H1 (cell line): ENCODE data around the gene SNX24. TPM values are rescaled to one million over a fixed set of nuclear protein-coding genes. Genes with fewer than 3 reads are reported as not detected.

Experiments used
- ATF2 ChIP-seq: IDR thresholded peaks from 2 replicates; pipeline ENCODE4 v1.6.1; 2012; ENCODE audit warnings: low read length, inconsistent platforms
- BACH1 ChIP-seq: IDR thresholded peaks from 2 replicates; pipeline ENCODE4 v1.6.1; 2012; ENCODE audit warnings: low read length, improper control_type of control experiment
- CTCF ChIP-seq, 3 experiments: IDR thresholded peaks; 1 replicate in 2 of 3; 2 replicates in 1 of 3; pipeline versions ENCODE4 v1.5.1 to v1.6.1; 2011; ENCODE audit warnings: low read length in 3 of 3, mild to moderate bottlenecking in 3 of 3, inconsistent platforms in 2 of 3, low read depth in 1 of 3, moderate library complexity in 1 of 3; ENCODE audit not compliant: insufficient read depth in 1 of 3; ENCODE audit errors: control extremely low read depth in 1 of 3
- KDM1A ChIP-seq: fragments of 200-600, 300-600 bp; sonication (generic); IDR thresholded peaks from 2 replicates; pipeline ENCODE4 v1.7.1; 2016; ENCODE audit warnings: mild to moderate bottlenecking, low read length, borderline replicate concordance
- polyA plus RNA-seq, 7 experiments: library from polyadenylated mRNA; depleted of rRNA in 3 of 7; stranded (reverse) in 5 of 7; unstranded in 2 of 7; fragments of >200 nt in 5 of 7; fragments of 200-250 nt in 2 of 7; gene quantifications; 1 replicate in 5 of 7; 2 replicates in 1 of 7; 4 replicates in 1 of 7; pipeline versions ENCODE4 v1.2.1 to v1.2.3, GENCODE V29; 2011 to 2013; ENCODE audit warnings: missing spikeins in 2 of 7, mixed read lengths in 2 of 7
- total RNA-seq: library from RNA; stranded (reverse); fragmentation: NEBNext Ultra II Directional; extraction: Animal tissue kit (Norgen Biotek cat#: 25700); gene quantifications from 2 replicates; pipeline ENCODE4 v1.2.1, GENCODE V29; 2021

The SNX24 gene
- total and polyA plus RNA-seq, 2 of the 8 experiments (the other 6 are each of a cell fraction or from before 2014, with no cell fraction given): 7.3 to 14.3 TPM

- TF ChIP-seq CTCF (IDR thresholded peaks at IDR 0.05; ENCODE audit: control extremely low read depth in 1 of 3, insufficient read depth in 1 of 3, low read depth in 1 of 3, low read length in 3 of 3): no peak
- no peak for TF ChIP-seq BACH1
- no peak for TF ChIP-seq ATF2
- no peak for TF ChIP-seq KDM1A
Observed at GRCh38 chr5:122965111-122965510, 119.7 kb downstream of the SNX24 start (continued).
